ENCODE results near the gene WDR48.

WDR48 gene

GRCh38 chr3:39064646-39065045 is 12.8 kb downstream of the WDR48 start:
- no peak for DNase-seq

- DNase-seq: peak; percentile 55
Measured at GRCh38 chr3:39065197-39065596, 13.4 kb downstream of the WDR48 start.

GRCh38 chr3:39067286-39067685 is 15.5 kb downstream of the WDR48 start:
- no peak for DNase-seq

GRCh38 chr3:39068556-39068955 is 16.7 kb downstream of the WDR48 start:
- no peak for DNase-seq

GRCh38 chr3:39075910-39076309 is 24.1 kb downstream of the WDR48 start:
- DNase-seq: no peak

- no peak for DNase-seq
Measured at GRCh38 chr3:39079530-39079929, 27.7 kb downstream of the WDR48 start.

- no peak for DNase-seq
Measured at GRCh38 chr3:39080026-39080425, 28.2 kb downstream of the WDR48 start.

- DNase-seq: no peak
Measured at GRCh38 chr3:39082666-39083313, 31.0 kb downstream of the WDR48 start.

- DNase-seq: no peak
Measured at GRCh38 chr3:39086144-39086543, 34.3 kb downstream of the WDR48 start.

- no peak for DNase-seq
Measured at GRCh38 chr3:39088456-39088855, 36.6 kb downstream of the WDR48 start.

GRCh38 chr3:39088889-39089288 is 37.1 kb downstream of the WDR48 start:
- DNase-seq: no peak

GRCh38 chr3:39090922-39091321 is 39.1 kb downstream of the WDR48 start:
- DNase-seq: no peak

- no peak for DNase-seq
Measured at GRCh38 chr3:39094851-39095677, 43.2 kb downstream of the WDR48 start.

- DNase-seq: no peak
Measured at GRCh38 chr3:39095778-39096177, 44.0 kb downstream of the WDR48 start.

- DNase-seq: no peak
Measured at GRCh38 chr3:39096775-39097174, 45.0 kb downstream of the WDR48 start.

- no peak for DNase-seq
Measured at GRCh38 chr3:39097716-39098472, 46.1 kb downstream of the WDR48 start.

GRCh38 chr3:39098473-39099000 is 46.7 kb downstream of the WDR48 start:
- DNase-seq: no peak

GRCh38 chr3:39099242-39099641 is 47.4 kb downstream of the WDR48 start:
- DNase-seq: no peak

- no peak for DNase-seq
Measured at GRCh38 chr3:39099738-39100499, 48.1 kb downstream of the WDR48 start.

- DNase-seq: no peak
Measured at GRCh38 chr3:39100500-39100886, 48.7 kb downstream of the WDR48 start.

GRCh38 chr3:39101022-39101689 is 49.3 kb downstream of the WDR48 start:
- peak; percentile 63 for DNase-seq
